Measurements from ENCODE around the gene CBR1.

GRCh38 chr21:36068748-36069398, 951 bp upstream of the CBR1 start:
- TF ChIP-seq CTCF (optimal IDR thresholded peaks at IDR 0.05 in 1 of 3, IDR thresholded peaks at IDR 0.05 in 1 of 3, conservative IDR thresholded peaks at IDR 0.05 in 1 of 3; ENCODE audit: extremely low read depth in 1 of 3, insufficient read depth in 2 of 3, low read length in 3 of 3) (no peak), EZH2 (IDR thresholded peaks at IDR 0.05; ENCODE audit: low read length) (no peak)

All from keratinocyte (primary cell).